ENCODE results near the gene IGF1. TPM values are rescaled to one million over a fixed set of nuclear protein-coding genes. Genes with fewer than 3 reads are reported as not detected.

IGF1 gene
- polyA plus RNA-seq, 1 experiment: 1.5 TPM

- no peak for DNase-seq (ENCODE audit: low read depth)
- ChIA-PET CTCF (interaction anchor here (1.1 to 1.2 kb wide), 2 partner anchors 15 to 17 kb away, joined by 3 read pairs; no protein-coding TSS in a partner anchor), POLR2A (no interaction called here)
- H3K36me3 ChIP-seq (ENCODE audit: control insufficient read depth, insufficient read depth, low read length): no peaks in the 10 kb centered on the region
- H3K27me3 ChIP-seq (ENCODE audit: control insufficient read depth, insufficient read depth, low read length): no peaks in the 10 kb centered on the region
- no peak for TF ChIP-seq CTCF (IDR thresholded peaks at IDR 0.05; ENCODE audit: insufficient read depth, low read depth, low read length)
- H3K4me3 ChIP-seq (ENCODE audit: low read depth, low read length): no peak overlapping the region
These were observed 53.5 kb downstream of the IGF1 start for GRCh38 chr12:102426599-102427542.

- Histone ChIP-seq H3K27me3 (ENCODE audit: control insufficient read depth, insufficient read depth, low read length) (no peaks in the 10 kb centered on the region), H3K36me3 (ENCODE audit: control insufficient read depth, insufficient read depth, low read length) (no peaks in the 10 kb centered on the region), H3K4me3 (ENCODE audit: low read depth, low read length) (no peak overlapping the region)
- no peak for DNase-seq (ENCODE audit: low read depth)
- ChIA-PET POLR2A (no interaction called here), CTCF (interaction anchor here (1.1 kb wide), 1 partner anchor 16 kb away, joined by 3 read pairs; no protein-coding TSS in a partner anchor)
- TF ChIP-seq CTCF (IDR thresholded peaks at IDR 0.05; ENCODE audit: insufficient read depth, low read depth, low read length): no peak
These were observed 55.0 kb downstream of the IGF1 start for GRCh38 chr12:102425109-102426039.

GRCh38 chr12:102423462-102423861, 56.9 kb downstream of the IGF1 start:
- no peak for TF ChIP-seq CTCF (IDR thresholded peaks at IDR 0.05; ENCODE audit: insufficient read depth, low read depth, low read length)
- no peak for DNase-seq (ENCODE audit: low read depth)
- Histone ChIP-seq H3K36me3 (ENCODE audit: control insufficient read depth, insufficient read depth, low read length) (no peaks in the 10 kb centered on the region), H3K27me3 (ENCODE audit: control insufficient read depth, insufficient read depth, low read length) (no peaks in the 10 kb centered on the region), H3K4me3 (ENCODE audit: low read depth, low read length) (no peak overlapping the region)
- POLR2A ChIA-PET: no interaction called here
- CTCF ChIA-PET: interaction anchor here (0.6 to 1.9 kb wide), 2 partner anchors 10 to 479 kb away, joined by 5 to 8 read pairs; no protein-coding TSS in a partner anchor

GRCh38 chr12:102421802-102422583, 58.4 kb downstream of the IGF1 start:
- ChIA-PET POLR2A (interaction anchor here (0.7 kb wide), 1 partner anchor 105 kb away, joined by 3 read pairs; no protein-coding TSS in a partner anchor), CTCF (interaction anchor here (0.8 to 1.9 kb wide), 5 partner anchors 9 to 389 kb away, joined by 3 to 8 read pairs (median 3); no protein-coding TSS in a partner anchor)
- TF ChIP-seq CTCF (IDR thresholded peaks at IDR 0.05; ENCODE audit: insufficient read depth, low read depth, low read length): no peak
- no peak for DNase-seq (ENCODE audit: low read depth)
- no peaks in the 10 kb centered on the region for H3K27me3 ChIP-seq (ENCODE audit: control insufficient read depth, insufficient read depth, low read length)
- no peaks in the 10 kb centered on the region for H3K36me3 ChIP-seq (ENCODE audit: control insufficient read depth, insufficient read depth, low read length)
- no peak overlapping the region for H3K4me3 ChIP-seq (ENCODE audit: low read depth, low read length)

Measured in BJ (cell line).